Ascending aorta (tissue), 2 donors: ENCODE results near the gene GRIA1. TPM values are rescaled to one million over a fixed set of nuclear protein-coding genes. Genes with fewer than 3 reads are reported as not detected.

ENCODE experiments used
- DNase-seq, 2 donors: peaks; one replicate each; pipeline ENCODE4 v3.0.0-alpha.2; 2019; ENCODE audit warnings: low spot score in 2 of 2
- H3K27ac ChIP-seq, 2 donors: fragments of 200-600 bp; sonication (generic); one replicate each; pipeline ENCODE4 v1.5.1; 2016 to 2017; ENCODE audit warnings: mild to moderate bottlenecking in 1 of 2
- H3K27me3 ChIP-seq: fragments of 200-600 bp; sonication (generic); one replicate; pipeline ENCODE4 v1.5.1; 2017
- H3K36me3 ChIP-seq, 2 donors: fragments of 200-600 bp; sonication (generic); one replicate each; pipeline ENCODE4 v1.5.1; 2016
- H3K4me1 ChIP-seq, 2 donors: fragments of 200-600 bp; sonication (generic); one replicate each; pipeline ENCODE4 v1.5.1; 2016 to 2017; ENCODE audit warnings: mild to moderate bottlenecking in 1 of 2
- H3K4me3 ChIP-seq, 2 donors: fragments of 200-600 bp; sonication (generic); one replicate each; pipeline ENCODE4 v1.5.1; 2016 to 2017; ENCODE audit warnings: mild to moderate bottlenecking in 1 of 2
- H3K9me3 ChIP-seq, 2 donors: fragments of 200-600 bp; sonication (generic); one replicate each; pipeline ENCODE4 v1.5.1; 2016
- CTCF ChIP-seq, 3 experiments: fragments of 200-600 bp in 2 of 3; fragments of 450-650 bp in 1 of 3; sonication (generic) in 2 of 3; IDR thresholded peaks; one replicate each; pipeline ENCODE4 v1.5.1; 2016 to 2019; ENCODE audit warnings: antibody characterized with exemption in 3 of 3, mild to moderate bottlenecking in 1 of 3, moderate library complexity in 1 of 3
- intact Hi-C: fragments of 100-400 bp; cut with DNase I; formaldehyde crosslinking; loops from one replicate; pipeline ENCODE4 v1.15.1; 2023
- total RNA-seq: library from RNA; depleted of rRNA; stranded (reverse); fragments of >200 nt; gene quantifications from one replicate; pipeline ENCODE4 v1.1.0, GENCODE V29; 2016

GRIA1 gene
- total RNA-seq, 1 donor from 2014 or later: 7.0 TPM

DNA sequence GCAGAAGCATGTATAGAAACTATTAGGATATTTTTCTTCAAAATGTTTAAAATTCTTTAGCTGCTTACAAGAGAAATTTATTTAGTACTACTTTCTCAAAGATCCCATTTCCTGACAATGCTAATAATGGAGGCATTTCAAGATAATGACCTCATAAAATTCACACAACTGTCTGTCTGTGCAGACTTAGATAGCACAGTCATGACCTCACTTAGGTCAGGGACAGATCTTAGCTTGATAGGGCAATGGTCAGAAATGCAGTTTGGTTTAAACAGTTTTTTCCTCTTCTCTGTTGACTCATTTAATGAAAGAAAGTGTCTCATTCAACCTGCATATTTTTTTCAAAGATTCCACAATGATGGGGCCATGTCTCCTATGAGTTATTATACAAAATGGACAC, 128.4 kb downstream of the GRIA1 start:
- TF ChIP-seq CTCF (IDR thresholded peaks at IDR 0.05): no peak
- no peak overlapping the region for H3K4me3 ChIP-seq
- no peak overlapping the region for H3K27ac ChIP-seq
- no peaks in the 10 kb centered on the region for H3K4me1 ChIP-seq
- intact Hi-C loops: no loop called here
- H3K36me3 ChIP-seq: no peaks in the 10 kb centered on the region
- no peaks in the 10 kb centered on the region for H3K9me3 ChIP-seq
- no peak for DNase-seq
- H3K27me3 ChIP-seq: no peaks in the 10 kb centered on the region

DNA sequence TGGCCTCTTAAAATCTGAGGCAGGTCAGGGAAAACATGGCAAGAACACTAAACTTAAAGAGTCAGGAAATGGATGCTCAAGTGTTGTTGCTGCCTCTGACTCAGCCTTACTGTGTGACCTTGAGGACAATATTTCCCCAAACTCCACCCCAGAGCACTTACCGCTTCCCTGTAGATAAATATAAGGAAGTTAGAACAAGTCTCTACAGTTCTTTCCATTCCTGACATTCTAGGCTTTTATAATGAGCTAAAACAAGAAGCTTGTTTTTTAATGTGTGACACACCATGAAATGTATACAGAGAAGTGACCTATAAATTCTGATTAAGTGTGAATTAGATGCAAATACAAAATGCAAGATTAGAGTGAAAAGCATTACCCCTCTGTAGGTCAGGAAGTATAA, 129.3 kb downstream of the GRIA1 start:
- intact Hi-C loops: loop anchor here (10.0 kb wide), 1 partner anchor 985 kb away; no protein-coding TSS in a partner anchor

GRCh38 chr5:153623124-153623523, 132.7 kb downstream of the GRIA1 start:
- H3K9me3 ChIP-seq: no peaks in the 10 kb centered on the region
- H3K36me3 ChIP-seq: no peaks in the 10 kb centered on the region
- H3K27me3 ChIP-seq: no peaks in the 10 kb centered on the region
- peaks cover 0 to 11% of the 10 kb centered on the region in 2 donors for H3K4me1 ChIP-seq
- H3K27ac ChIP-seq: no peak overlapping the region
- no peak for TF ChIP-seq CTCF (IDR thresholded peaks at IDR 0.05)
- intact Hi-C loops: loop anchor here (10.0 kb wide), 1 partner anchor 988 kb away; no protein-coding TSS in a partner anchor
- no peak for DNase-seq
- no peak overlapping the region for H3K4me3 ChIP-seq

More for the DNA sequence above, 129.3 kb downstream of the GRIA1 start:
- H3K27ac ChIP-seq: no peak overlapping the region
- no peaks in the 10 kb centered on the region for H3K27me3 ChIP-seq
- H3K36me3 ChIP-seq: no peaks in the 10 kb centered on the region
- DNase-seq: no peak
- H3K4me3 ChIP-seq: no peak overlapping the region
- TF ChIP-seq CTCF (IDR thresholded peaks at IDR 0.05): no peak
- H3K4me1 ChIP-seq: no peaks in the 10 kb centered on the region
- H3K9me3 ChIP-seq: no peaks in the 10 kb centered on the region

DNA sequence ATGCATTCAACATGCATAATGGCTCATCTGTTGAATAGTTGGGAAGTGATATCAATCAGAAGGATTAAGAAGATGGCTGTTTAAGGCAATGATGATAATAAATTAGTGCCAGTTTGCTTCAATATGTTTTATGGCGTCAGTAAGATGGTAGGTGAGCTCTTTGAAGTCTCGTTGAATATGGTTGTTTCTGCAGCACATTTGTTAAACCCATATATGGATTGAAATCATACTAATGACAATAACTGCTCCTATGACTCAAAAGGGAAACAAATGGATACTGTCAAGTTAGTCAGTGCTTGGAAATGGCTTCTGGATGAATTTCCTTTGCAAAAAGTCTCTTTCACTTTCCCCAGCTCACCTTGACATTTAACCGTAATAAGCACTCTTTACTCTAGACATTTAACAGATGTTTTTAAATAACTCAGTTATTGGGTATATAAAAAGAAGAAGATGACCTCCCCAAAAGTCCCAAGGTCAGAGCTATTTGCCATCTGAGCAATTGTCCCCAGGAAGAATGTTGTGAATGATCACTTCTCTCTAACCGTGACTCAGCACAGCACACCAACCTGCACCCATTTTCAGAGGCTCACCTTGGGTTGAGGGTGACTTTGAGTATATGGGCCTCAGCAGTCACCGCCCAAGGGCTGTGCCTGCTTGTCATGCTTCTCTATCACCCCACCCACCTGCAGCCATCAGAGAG, 133.4 kb downstream of the GRIA1 start:
- intact Hi-C loops: loop anchor here (10.0 kb wide), 1 partner anchor 989 kb away; no protein-coding TSS in a partner anchor
- no peak for DNase-seq
- TF ChIP-seq CTCF (IDR thresholded peaks at IDR 0.05): no peak
- Histone ChIP-seq H3K27ac (no peak overlapping the region), H3K27me3 (no peaks in the 10 kb centered on the region), H3K36me3 (no peaks in the 10 kb centered on the region), H3K4me3 (no peak overlapping the region), H3K9me3 (no peaks in the 10 kb centered on the region), H3K4me1 (peaks cover 4 to 17% of the 10 kb centered on the region in 2 donors)

- H3K27ac ChIP-seq: no peak overlapping the region
- H3K9me3 ChIP-seq: no peaks in the 10 kb centered on the region
- H3K36me3 ChIP-seq: no peaks in the 10 kb centered on the region
- no peak for DNase-seq
- no peak for TF ChIP-seq CTCF (IDR thresholded peaks at IDR 0.05)
- intact Hi-C loops: loop anchor here (10.0 kb wide), 1 partner anchor 990 kb away; no protein-coding TSS in a partner anchor
- H3K27me3 ChIP-seq: no peaks in the 10 kb centered on the region
- H3K4me3 ChIP-seq: no peak overlapping the region
- H3K4me1 ChIP-seq: peaks cover 4 to 19% of the 10 kb centered on the region in 2 donors
Measured at GRCh38 chr5:153624451-153624765, 133.9 kb downstream of the GRIA1 start.
